Mesendoderm (in vitro differentiated cells): ENCODE measurements around the gene FHAD1.

Experiments used
- DNase-seq: peaks from one replicate; pipeline ENCODE4 v3.0.0; 2013
- H2AK5ac ChIP-seq: 2 replicates; pipeline ENCODE4 v1.6.1; 2013; ENCODE audit warnings: low read length, inconsistent platforms
- H2BK120ac ChIP-seq: 2 replicates; pipeline ENCODE4 v1.6.1; 2013; ENCODE audit warnings: low read depth, mild to moderate bottlenecking, low read length, moderate library complexity, mixed read lengths
- H2BK15ac ChIP-seq: replicated peaks from 2 replicates; pipeline ENCODE4 v1.6.1; 2013; ENCODE audit warnings: low read depth, mild to moderate bottlenecking, moderate library complexity
- H2BK5ac ChIP-seq: 2 replicates; pipeline ENCODE4 v1.6.1; 2013; ENCODE audit warnings: low read length, inconsistent platforms
- H3K18ac ChIP-seq: 2 replicates; pipeline ENCODE4 v1.6.1; 2013; ENCODE audit warnings: mild to moderate bottlenecking, low read length, mixed read lengths
- H3K23ac ChIP-seq: one replicate; pipeline ENCODE4 v1.6.1; 2013; ENCODE audit warnings: low read length
- H3K27ac ChIP-seq: 2 replicates; pipeline ENCODE4 v1.5.1; 2013; ENCODE audit warnings: low read depth, mild to moderate bottlenecking, inconsistent platforms, low read length, moderate library complexity
- H3K27me3 ChIP-seq: 2 replicates; pipeline ENCODE4 v1.6.1; 2013; ENCODE audit warnings: low read length, control low read depth, mild to moderate bottlenecking, inconsistent platforms; ENCODE audit not compliant: insufficient read depth, poor library complexity
- H3K36me3 ChIP-seq: 2 replicates; pipeline ENCODE4 v1.6.1; 2013; ENCODE audit warnings: low read length, inconsistent platforms; ENCODE audit not compliant: control insufficient read depth, insufficient read depth
- H3K4ac ChIP-seq: one replicate; pipeline ENCODE4 v1.6.1; 2013; ENCODE audit warnings: low read depth, mild to moderate bottlenecking, low read length, moderate library complexity
- H3K4me1 ChIP-seq: 2 replicates; pipeline ENCODE4 v1.6.1; 2013; ENCODE audit warnings: low read depth, low read length, inconsistent platforms; ENCODE audit not compliant: control insufficient read depth
- H3K4me2 ChIP-seq: 2 replicates; pipeline ENCODE4 v1.6.1; 2013; ENCODE audit warnings: low read length
- H3K4me3 ChIP-seq: 2 replicates; pipeline ENCODE4 v1.5.1; 2013; ENCODE audit warnings: mild to moderate bottlenecking, low read length
- H3K56ac ChIP-seq: one replicate; pipeline ENCODE4 v1.6.1; 2013; ENCODE audit warnings: low read length
- H3K79me1 ChIP-seq: 2 replicates; pipeline ENCODE4 v1.6.1; 2013; ENCODE audit warnings: low read length, inconsistent platforms
- H3K79me2 ChIP-seq: 2 replicates; pipeline ENCODE4 v1.6.1; 2013; ENCODE audit warnings: mild to moderate bottlenecking, low read length; ENCODE audit not compliant: control insufficient read depth, insufficient read depth
- H3K9ac ChIP-seq: 2 replicates; pipeline ENCODE4 v1.6.1; 2013; ENCODE audit warnings: low read length, inconsistent platforms
- H4K5ac ChIP-seq: one replicate; pipeline ENCODE4 v1.6.1; 2013; ENCODE audit warnings: low read length
- H4K8ac ChIP-seq: one replicate; pipeline ENCODE4 v1.6.1; 2013; ENCODE audit warnings: low read depth, mild to moderate bottlenecking, control low read depth, low read length, moderate library complexity
- WGBS: extraction: QIAGEN DNeasy Blood & Tissue Kit; methylation state at CpG from one replicate; pipeline ENCODE4 v1.1.7; 2013; ENCODE audit warnings: low lambda C conversion rate, missing lambda C conversion rate; ENCODE audit not compliant: insufficient coverage; ENCODE audit errors: extremely low coverage; 5-methylcytosine and 5-hydroxymethylcytosine counted together

Gene FHAD1

GRCh38 chr1:15444468-15445389 lies 197.7 kb downstream of the FHAD1 start:
- H3K27ac ChIP-seq, result no peak overlapping the region
- H3K79me2 ChIP-seq, result no peaks in the 10 kb centered on the region
- H2BK5ac ChIP-seq, result no peak overlapping the region
- no peak overlapping the region for H2BK120ac ChIP-seq
- H4K8ac ChIP-seq, result no peak overlapping the region
- H3K36me3 ChIP-seq, result no peaks in the 10 kb centered on the region
- no peaks in the 10 kb centered on the region for H3K4me1 ChIP-seq
- no peaks in the 10 kb centered on the region for H3K79me1 ChIP-seq
- H2BK15ac ChIP-seq, result no peak overlapping the region
- no peak overlapping the region for H3K4me2 ChIP-seq
- H3K9ac ChIP-seq, result no peak overlapping the region
- no peak overlapping the region for H3K23ac ChIP-seq
- no peak for DNase-seq
- H3K4me3 ChIP-seq, result no peak overlapping the region
- H3K4ac ChIP-seq, result no peak overlapping the region
- no peak overlapping the region for H3K56ac ChIP-seq
- H3K18ac ChIP-seq, result no peak overlapping the region
- H4K5ac ChIP-seq, result no peak overlapping the region
- no CpG with 5 or more reads among the region's 17 CpGs for WGBS
- H3K27me3 ChIP-seq, result no peaks in the 10 kb centered on the region
- no peak overlapping the region for H2AK5ac ChIP-seq

GRCh38 chr1:15445390-15446122 lies 198.5 kb downstream of the FHAD1 start:
- Histone ChIP-seq H2AK5ac (no peak overlapping the region), H4K8ac (no peak overlapping the region), H3K18ac (no peak overlapping the region), H3K23ac (no peak overlapping the region), H3K4ac (no peak overlapping the region), H3K79me1 (no peaks in the 10 kb centered on the region), H3K56ac (no peak overlapping the region), H2BK120ac (no peak overlapping the region), H4K5ac (no peak overlapping the region), H3K79me2 (no peaks in the 10 kb centered on the region), H2BK15ac (no peak overlapping the region), H3K27ac (no peak overlapping the region), H2BK5ac (no peak overlapping the region), H3K36me3 (no peaks in the 10 kb centered on the region), H3K9ac (no peak overlapping the region), H3K27me3 (no peaks in the 10 kb centered on the region), H3K4me1 (no peaks in the 10 kb centered on the region), H3K4me3 (no peak overlapping the region), H3K4me2 (no peak overlapping the region)
- no peak for DNase-seq
- no CpG with 5 or more reads among the region's 14 CpGs for WGBS

GRCh38 chr1:15446212-15446611 lies 199.2 kb downstream of the FHAD1 start:
- Histone ChIP-seq H3K4me2 (no peak overlapping the region), H3K56ac (no peak overlapping the region), H3K27me3 (no peaks in the 10 kb centered on the region), H3K36me3 (no peaks in the 10 kb centered on the region), H3K4ac (no peak overlapping the region), H3K79me1 (no peaks in the 10 kb centered on the region), H2BK120ac (no peak overlapping the region), H3K79me2 (no peaks in the 10 kb centered on the region), H3K4me3 (no peak overlapping the region), H2AK5ac (no peak overlapping the region), H3K27ac (no peak overlapping the region), H2BK5ac (no peak overlapping the region), H3K4me1 (no peaks in the 10 kb centered on the region), H3K23ac (no peak overlapping the region), H4K5ac (no peak overlapping the region), H3K9ac (no peak overlapping the region), H2BK15ac (no peak overlapping the region), H4K8ac (no peak overlapping the region), H3K18ac (no peak overlapping the region)
- no peak for DNase-seq
- WGBS, result no CpG with 5 or more reads among the region's 4 CpGs
